K562 (cell line): ENCODE measurements around the gene ARID5B. TPM values are rescaled to one million over a fixed set of nuclear protein-coding genes. Genes with fewer than 3 reads are reported as not detected.

Source experiments
- ATAC-seq: fragments of 200-7000 bp; cut with Tn5 transposase; 3 replicates; pipeline ENCODE4 v1.9.1; 2020; ENCODE audit warnings: moderate library complexity
- BruUV-seq: library from RNA; stranded (reverse); fragments of 400-500 nt; replicated peaks from 2 replicates; lab custom pipeline; 2021; lab: Mats Ljungman, UMichigan
- CTCF ChIA-PET: fragments of 300-600 bp; formaldehyde crosslinking; extraction: SDS; loops from one replicate; lab custom pipeline; 2021; ENCODE audit warnings: low intra/inter-chr PET ratio; lab: Yijun Ruan, JAX
- POLR2A ChIA-PET: fragments of 300-600, 350-650 bp; sonication (Branson Sonifier 250); formaldehyde crosslinking; extraction: SDS; loops from one replicate; lab custom pipeline; 2021; ENCODE audit warnings: antibody characterized with exemption, inconsistent platforms; lab: Yijun Ruan, JAX
- DNase-seq, 4 experiments: peaks; one replicate each; pipeline versions ENCODE4 v3.0.0 to v3.0.0-alpha.2; 2011 to 2018; ENCODE audit warnings: low spot score in 3 of 4, mixed read lengths in 3 of 4; ENCODE audit errors: extremely low read depth in 1 of 4
- FAIRE-seq: peaks from 2 replicates; lab custom pipeline; 2011; peaks lifted over from hg19 to GRCh38; lab: Jason Lieb, UNC
- H2AFZ ChIP-seq: 2 replicates; pipeline ENCODE4 v1.6.0; 2011; ENCODE audit warnings: low read depth, low read length, control low read depth, inconsistent platforms
- H3K27ac ChIP-seq: fragments of 200-600 bp; 3 replicates; pipeline ENCODE4 v1.8.0; 2011; ENCODE audit warnings: low read depth, mild to moderate bottlenecking, control low read depth, inconsistent platforms, low read length, moderate library complexity, mixed read lengths; ENCODE audit errors: extremely low read depth
- H3K27me3 ChIP-seq, 2 experiments: fragments of 300-600 bp in 1 of 2; 2 replicates in 1 of 2; 3 replicates in 1 of 2; pipeline versions ENCODE4 v1.6.0 to v1.8.0; 2011; ENCODE audit warnings: inconsistent platforms in 2 of 2, low read length in 2 of 2, mild to moderate bottlenecking in 1 of 2, mixed read lengths in 1 of 2, moderate library complexity in 1 of 2; ENCODE audit not compliant: control insufficient read depth in 2 of 2, insufficient read depth in 2 of 2
- H3K36me3 ChIP-seq: fragments of 300-600 bp; 3 replicates; pipeline ENCODE4 v1.8.0; 2011; ENCODE audit warnings: mild to moderate bottlenecking, low read length, inconsistent platforms; ENCODE audit not compliant: control insufficient read depth, insufficient read depth
- H3K4me1 ChIP-seq, 2 experiments: fragments of 200-600 bp in 1 of 2; replicated peaks in 1 of 2; 2 replicates in 1 of 2; 3 replicates in 1 of 2; pipeline versions ENCODE4 v1.5.1 to v1.8.0; 2011; ENCODE audit warnings: inconsistent platforms in 2 of 2, low read length in 2 of 2, mild to moderate bottlenecking in 1 of 2, mixed read lengths in 1 of 2, moderate library complexity in 1 of 2; ENCODE audit not compliant: control insufficient read depth in 2 of 2, insufficient read depth in 2 of 2
- H3K4me2 ChIP-seq: 2 replicates; pipeline ENCODE4 v1.6.1; 2011; ENCODE audit warnings: low read length, control low read depth, inconsistent platforms, mixed read lengths; ENCODE audit not compliant: insufficient read depth
- H3K4me3 ChIP-seq: fragments of 200-600 bp; sonication (generic), shearing (Covaris generic); 2 replicates; pipeline ENCODE4 v1.5.1; 2016; ENCODE audit warnings: control low read depth, inconsistent platforms
- H3K79me2 ChIP-seq: fragments of 200-600 bp; 3 replicates; pipeline ENCODE4 v1.8.0; 2011; ENCODE audit warnings: low read length, inconsistent platforms; ENCODE audit not compliant: control insufficient read depth, insufficient read depth
- H3K9ac ChIP-seq, 2 experiments: 2 replicates each; pipeline versions ENCODE4 v1.6.0 to v1.6.1; 2011; ENCODE audit warnings: low read depth in 2 of 2, low read length in 2 of 2, control low read depth in 1 of 2, inconsistent platforms in 1 of 2, mild to moderate bottlenecking in 1 of 2, mixed read lengths in 1 of 2; ENCODE audit not compliant: insufficient read depth in 1 of 2
- H3K9me1 ChIP-seq: one replicate; pipeline ENCODE4 v1.6.0; 2011; ENCODE audit warnings: inconsistent platforms, mild to moderate bottlenecking, low read length, moderate library complexity; ENCODE audit not compliant: control insufficient read depth, insufficient read depth
- H3K9me3 ChIP-seq: replicated peaks from 2 replicates; pipeline ENCODE4 v1.5.1; 2011; ENCODE audit warnings: low read depth, low read length, inconsistent platforms; ENCODE audit not compliant: control insufficient read depth, insufficient read depth
- H4K20me1 ChIP-seq: replicated peaks from 2 replicates; pipeline ENCODE4 v1.6.1; 2011; ENCODE audit warnings: low read length, inconsistent platforms, mixed read lengths; ENCODE audit not compliant: control insufficient read depth, insufficient read depth
- BRCA1 ChIP-seq, 2 experiments: fragments of 450-650 bp in 1 of 2; sonication (generic) in 1 of 2; formaldehyde crosslinking in 1 of 2; IDR thresholded peaks; 2 replicates each; pipeline versions ENCODE4 v1.5.0 to v1.6.1; 2017 to 2020; ENCODE audit warnings: mild to moderate bottlenecking in 1 of 2, missing genetic modification reagents in 1 of 2
- FOXJ3 ChIP-seq: sonication (generic); formaldehyde crosslinking; IDR thresholded peaks from 2 replicates; pipeline ENCODE4 v1.4.0; 2020; ENCODE audit warnings: mild to moderate bottlenecking, missing genetic modification reagents
- HMG20B ChIP-seq: fragments of 250-450 bp; sonication (Bioruptor Pico); IDR thresholded peaks from 2 replicates; pipeline ENCODE4 v1.5.0; 2021; ENCODE audit warnings: mild to moderate bottlenecking
- MNT ChIP-seq, 2 experiments: fragments of 450-650 bp; conservative IDR thresholded peaks; 2 replicates each; pipeline ENCODE4 v1.6.1; 2017; ENCODE audit warnings: mild to moderate bottlenecking in 2 of 2, moderate library complexity in 2 of 2
- MTA1 ChIP-seq: fragments of 450-650 bp; IDR thresholded peaks from 2 replicates; pipeline ENCODE4 v1.6.1; 2017; ENCODE audit warnings: borderline replicate concordance
- TOE1 ChIP-seq, 2 experiments: fragments of 450-650 bp in 1 of 2; sonication (generic) in 1 of 2; formaldehyde crosslinking in 1 of 2; IDR thresholded peaks; 2 replicates each; pipeline versions ENCODE4 v1.7.1 to v1.8.0; 2016 to 2022; ENCODE audit warnings: borderline replicate concordance in 2 of 2, mild to moderate bottlenecking in 2 of 2, antibody characterized with exemption in 1 of 2, inconsistent platforms in 1 of 2, low read depth in 1 of 2, missing genetic modification reagents in 1 of 2, moderate library complexity in 1 of 2
- WGBS: fragments of 100-300 bp; shearing (Covaris generic); methylation state at CpG from one replicate; pipeline ENCODE4 v1.1.6; 2016; ENCODE audit warnings: low coverage, mixed read lengths; ENCODE audit not compliant: insufficient coverage; ENCODE audit errors: missing lambda C conversion rate; 5-methylcytosine and 5-hydroxymethylcytosine counted together
- in situ Hi-C: fragments of 300-500 bp; cut with MboI; formaldehyde crosslinking; loops from 4 replicates; pipeline ENCODE4 v1.15.0; 2018; ENCODE audit warnings: inconsistent platforms, mixed read lengths
- intact Hi-C: fragments of 100-400 bp; cut with micrococcal nuclease; formaldehyde crosslinking; loops from 2 replicates; pipeline ENCODE4 v1.14.2; 2022
- polyA plus RNA-seq, 8 experiments: library from polyadenylated mRNA; depleted of rRNA in 4 of 8; stranded (reverse) in 5 of 8; unstranded in 3 of 8; fragments of >200 nt; fragmentation: Nextera tagmentation in 2 of 8; fragmentation: Illumina TruSeq in 1 of 8; extraction: Ambion mirVana in 2 of 8; extraction: Trizol in 1 of 8; gene quantifications; 2 replicates each; pipeline versions ENCODE4 v1.2.1 to v1.2.3, GENCODE V29; 2011 to 2014; ENCODE audit warnings: inconsistent platforms in 1 of 8, missing spikeins in 1 of 8
- total RNA-seq, 7 experiments: library from RNA; depleted of rRNA in 6 of 7; stranded (reverse); fragments of >200 nt in 6 of 7; fragmentation: Illumina TruSeq in 2 of 7; extraction: Trizol in 2 of 7; gene quantifications; 2 replicates each; pipeline versions ENCODE4 v1.2.1 to v1.2.3, GENCODE V29; 2011 to 2021; ENCODE audit warnings: low replicate concordance in 1 of 7

The ARID5B gene
- total and polyA plus RNA-seq, 9 of the 15 experiments (the other 6 are each of a cell fraction or from before 2014, with no cell fraction given): 0.48 to 1.6 (median 0.80) TPM

GRCh38 chr10:61937631-61938351 is 36.3 kb downstream of the ARID5B start:
- Histone ChIP-seq H3K79me2 (no peaks in the 10 kb centered on the region), H3K27ac (no peak overlapping the region), H3K4me2 (no peak overlapping the region)
- in situ Hi-C loops: no loop called here
- ATAC-seq (no peak), DNase-seq (no peak)
- POLR2A ChIA-PET: interaction anchor here (0.7 to 1.1 kb wide), 2 partner anchors 9 to 14 kb away, joined by 3 read pairs; no protein-coding TSS in a partner anchor
- TF ChIP-seq FOXJ3 (CRISPR knock-in tag): no peak
- no peak for TF ChIP-seq BRCA1 (IDR thresholded peaks at IDR 0.05)
- TF ChIP-seq BRCA1 (CRISPR knock-in tag; IDR thresholded peaks at IDR 0.05): no peak
- TF ChIP-seq TOE1 (IDR thresholded peaks at IDR 0.05; ENCODE audit: borderline replicate concordance): no peak
- TF ChIP-seq TOE1 (CRISPR knock-in tag; IDR thresholded peaks at IDR 0.05; ENCODE audit: borderline replicate concordance, low read depth): no peak
- no peak for TF ChIP-seq MNT (conservative IDR thresholded peaks at IDR 0.05)
- no peak for TF ChIP-seq HMG20B (CRISPR knock-in tag)
- no peak for TF ChIP-seq MTA1
- TF ChIP-seq, all 486 proteins: peak for 0
- BruUV-seq: no TSS peak
- FAIRE-seq: no peak
- peaks cover 0 to 2% of the 10 kb centered on the region in 2 experiments; a peak in 1 of 5 replicates for H3K4me1 ChIP-seq
- H3K9me1 ChIP-seq: no peaks in the 10 kb centered on the region
- no peaks in the 10 kb centered on the region for H3K9me3 ChIP-seq
- no peak overlapping the region for H2AFZ ChIP-seq
- CTCF ChIA-PET: no interaction called here
- intact Hi-C loops: no loop called here
- no peaks in the 10 kb centered on the region for H3K27me3 ChIP-seq
- no peaks in the 10 kb centered on the region for H4K20me1 ChIP-seq
- H3K36me3 ChIP-seq: no peaks in the 10 kb centered on the region
- no peak overlapping the region for H3K4me3 ChIP-seq
- no peak overlapping the region for H3K9ac ChIP-seq
- WGBS: 75% methylated on average over 1 of the region's 1 CpG
